HEK293T (cell line): ENCODE data around the gene PPP6R1.
"Not testable (repeated sequence)": the region's sequence is repeated elsewhere in the genome, so short reads cannot be mapped to it uniquely, and the experiment has no call there.

Experiments used
- CTCF ChIA-PET: fragments of 350-600 bp; formaldehyde crosslinking; extraction: SDS; loops from one replicate; lab custom pipeline; 2021; ENCODE audit warnings: antibody characterized with exemption, inconsistent platforms; lab: Yijun Ruan, JAX
- POLR2A ChIA-PET: fragments of 350-600 bp; formaldehyde crosslinking; extraction: SDS; loops from one replicate; lab custom pipeline; 2020; ENCODE audit warnings: antibody characterized with exemption, inconsistent platforms; lab: Yijun Ruan, JAX
- DNase-seq: peaks from one replicate; pipeline ENCODE4 v3.0.0; 2012; ENCODE audit warnings: mixed read lengths; ENCODE audit errors: extremely low spot score
- ARNT ChIP-seq: fragments of 450-650 bp; IDR thresholded peaks from 2 replicates; pipeline ENCODE4 v1.6.1; 2017; ENCODE audit warnings: mild to moderate bottlenecking
- BHLHE40 ChIP-seq: fragments of 450-650 bp; IDR thresholded peaks from 2 replicates; pipeline ENCODE4 v1.6.1; 2016; ENCODE audit warnings: mild to moderate bottlenecking, moderate library complexity, borderline replicate concordance
- CTBP1 ChIP-seq: fragments of 450-650 bp; IDR thresholded peaks from 2 replicates; pipeline ENCODE4 v1.6.1; 2016; ENCODE audit warnings: borderline replicate concordance
- ELF4 ChIP-seq: fragments of 450-650 bp; IDR thresholded peaks from 2 replicates; pipeline ENCODE4 v1.6.1; 2017; ENCODE audit warnings: antibody characterized with exemption
- FOXA1 ChIP-seq: fragments of 450-650 bp; IDR thresholded peaks from 2 replicates; pipeline ENCODE4 v1.6.1; 2016; ENCODE audit warnings: mild to moderate bottlenecking
- FOXK2 ChIP-seq: fragments of 450-650 bp; IDR thresholded peaks from 2 replicates; pipeline ENCODE4 v1.6.1; 2016; ENCODE audit warnings: mild to moderate bottlenecking
- FOXM1 ChIP-seq: fragments of 450-650 bp; IDR thresholded peaks from 2 replicates; pipeline ENCODE4 v1.6.1; 2017; ENCODE audit warnings: mild to moderate bottlenecking, borderline replicate concordance
- HDGF ChIP-seq: fragments of 450-650 bp; IDR thresholded peaks from 2 replicates; pipeline ENCODE4 v1.6.1; 2017; ENCODE audit warnings: antibody characterized with exemption, borderline replicate concordance
- L3MBTL2 ChIP-seq: fragments of 450-650 bp; conservative IDR thresholded peaks from 2 replicates; pipeline ENCODE4 v1.6.1; 2016; ENCODE audit warnings: mild to moderate bottlenecking
- LEF1 ChIP-seq: fragments of 450-650 bp; IDR thresholded peaks from 2 replicates; pipeline ENCODE4 v1.6.1; 2017; ENCODE audit warnings: mild to moderate bottlenecking, borderline replicate concordance
- NFRKB ChIP-seq: fragments of 450-650 bp; IDR thresholded peaks from 2 replicates; pipeline ENCODE4 v1.6.1; 2016; ENCODE audit warnings: mild to moderate bottlenecking, moderate library complexity
- SP1 ChIP-seq: fragments of 450-650 bp; IDR thresholded peaks from 2 replicates; pipeline ENCODE4 v1.6.1; 2017
- SUZ12 ChIP-seq: fragments of 450-650 bp; IDR thresholded peaks from 2 replicates; pipeline ENCODE4 v1.6.1; 2016; ENCODE audit warnings: mild to moderate bottlenecking
- TARDBP ChIP-seq: fragments of 450-650 bp; IDR thresholded peaks from 2 replicates; pipeline ENCODE4 v1.6.1; 2016
- ZNF384 ChIP-seq: fragments of 450-650 bp; IDR thresholded peaks from 2 replicates; pipeline ENCODE4 v1.6.1; 2016
- TF ChIP-seq, protein P1 (sequence below): fragments of 450-650 bp; IDR thresholded peaks from 2 replicates; pipeline ENCODE4 v1.6.1; 2016

The PPP6R1 gene

DNA sequence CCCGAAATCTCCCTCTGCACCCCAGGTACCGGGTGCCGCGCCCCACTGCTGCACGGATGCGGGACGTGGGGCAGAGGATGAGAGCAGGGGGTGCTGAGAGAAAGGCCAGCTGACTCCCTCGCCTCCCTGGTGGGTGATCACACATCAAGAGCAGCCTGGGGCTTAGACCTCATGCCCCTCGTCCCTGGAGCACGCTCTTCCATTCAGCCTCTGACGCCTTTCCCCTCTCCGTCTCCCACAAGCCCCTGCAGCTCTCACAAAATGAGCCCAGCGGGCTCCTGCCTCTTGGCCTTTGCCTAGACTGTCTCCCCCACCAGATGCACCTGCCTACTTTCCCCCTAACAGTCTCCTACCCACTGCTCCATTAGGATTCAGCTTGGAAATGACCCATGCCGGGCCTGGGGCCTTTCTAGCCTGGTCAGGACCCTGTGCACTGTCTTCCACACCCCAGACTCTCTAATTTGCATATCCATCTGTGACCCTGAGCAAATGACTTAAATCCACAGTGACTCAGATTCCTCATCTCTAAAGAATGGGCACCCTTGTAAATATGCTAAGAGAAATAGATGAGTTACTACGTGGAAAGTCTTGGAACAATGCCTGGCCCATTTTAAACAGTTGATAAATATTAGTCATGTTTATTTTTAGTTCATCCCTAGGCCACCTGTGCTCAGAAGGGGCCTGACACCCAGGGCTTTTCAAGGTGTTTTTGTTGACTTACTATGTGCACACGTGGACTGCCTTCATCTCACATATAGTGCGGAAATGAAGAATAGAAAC is 48.9 kb downstream of the PPP6R1 start:
- ChIA-PET CTCF (interaction anchor here (1.2 kb wide), 1 partner anchor 10 kb away, joined by 3 read pairs; no protein-coding TSS in a partner anchor), POLR2A (interaction anchor here (1.2 kb wide), 1 partner anchor 35 kb away, joined by 3 read pairs; no protein-coding TSS in a partner anchor)
- TF ChIP-seq BHLHE40: no peak
- TF ChIP-seq CTBP1: no peak
- DNase-seq: no peak

DNA sequence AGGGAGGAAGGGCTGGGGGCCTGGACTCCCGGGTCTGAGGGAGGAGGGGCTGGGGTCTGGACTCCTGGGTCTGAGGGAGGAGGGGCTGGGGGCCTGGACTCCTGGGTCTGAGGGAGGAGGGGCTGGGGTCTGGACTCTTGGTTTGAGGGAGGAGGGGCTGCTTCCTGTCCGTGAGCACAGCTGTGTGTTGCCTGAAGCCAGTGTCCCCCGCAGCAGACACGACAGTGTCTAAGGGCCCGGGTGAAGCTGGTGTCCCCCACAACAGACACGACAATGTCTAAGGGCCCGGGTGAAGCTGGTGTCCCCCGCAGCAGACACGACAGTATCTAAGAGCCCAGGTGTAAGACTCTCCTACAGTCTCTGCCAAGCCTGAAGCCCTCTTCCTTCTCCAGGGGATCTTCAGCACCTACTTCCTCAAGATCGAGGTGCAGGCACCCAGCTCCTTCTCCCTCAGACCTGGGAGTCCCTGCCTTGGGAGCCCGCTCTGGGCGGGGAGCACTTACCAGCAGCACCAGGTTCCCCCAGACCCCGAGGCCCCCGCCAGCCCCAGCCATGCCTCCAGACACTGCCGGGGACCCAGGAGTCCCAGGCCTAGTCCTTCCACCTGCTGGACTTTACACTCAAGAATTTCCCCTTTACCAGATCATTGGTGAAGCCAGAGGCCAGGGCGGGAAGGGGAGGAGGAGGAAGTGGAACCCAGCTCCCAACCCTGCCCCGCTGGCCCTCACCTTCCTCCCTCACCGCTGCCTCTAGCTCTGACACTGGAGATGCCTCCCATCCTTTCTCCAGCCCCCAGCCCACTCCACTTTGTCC is 49.7 kb downstream of the PPP6R1 start, which contains the start of gene PTPRH:
Gene PTPRH (minus strand): TSS at position 622 of the 813 bp plus-strand sequence. CDS start 68 bp downstream, at position 554.
- no peak for DNase-seq
- TF ChIP-seq FOXA1: no peak
- TF ChIP-seq LEF1: no peak
- TF ChIP-seq CTBP1: no peak
- TF ChIP-seq L3MBTL2: no peak
- TF ChIP-seq, protein P1, sequence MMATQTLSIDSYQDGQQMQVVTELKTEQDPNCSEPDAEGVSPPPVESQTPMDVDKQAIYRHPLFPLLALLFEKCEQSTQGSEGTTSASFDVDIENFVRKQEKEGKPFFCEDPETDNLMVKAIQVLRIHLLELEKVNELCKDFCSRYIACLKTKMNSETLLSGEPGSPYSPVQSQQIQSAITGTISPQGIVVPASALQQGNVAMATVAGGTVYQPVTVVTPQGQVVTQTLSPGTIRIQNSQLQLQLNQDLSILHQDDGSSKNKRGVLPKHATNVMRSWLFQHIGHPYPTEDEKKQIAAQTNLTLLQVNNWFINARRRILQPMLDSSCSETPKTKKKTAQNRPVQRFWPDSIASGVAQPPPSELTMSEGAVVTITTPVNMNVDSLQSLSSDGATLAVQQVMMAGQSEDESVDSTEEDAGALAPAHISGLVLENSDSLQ: no peak
- TF ChIP-seq SUZ12: no peak
- TF ChIP-seq FOXK2: no peak
- TF ChIP-seq ARNT: no peak
- TF ChIP-seq ELF4: no peak
- ChIA-PET POLR2A (interaction anchor here (0.9 to 1.2 kb wide), 2 partner anchors 34 to 50 kb away, joined by 3 to 4 read pairs; partner anchors contain the start of gene PPP6R1), CTCF (interaction anchor here (1.2 kb wide), 1 partner anchor 11 kb away, joined by 3 read pairs; no protein-coding TSS in a partner anchor)

DNA sequence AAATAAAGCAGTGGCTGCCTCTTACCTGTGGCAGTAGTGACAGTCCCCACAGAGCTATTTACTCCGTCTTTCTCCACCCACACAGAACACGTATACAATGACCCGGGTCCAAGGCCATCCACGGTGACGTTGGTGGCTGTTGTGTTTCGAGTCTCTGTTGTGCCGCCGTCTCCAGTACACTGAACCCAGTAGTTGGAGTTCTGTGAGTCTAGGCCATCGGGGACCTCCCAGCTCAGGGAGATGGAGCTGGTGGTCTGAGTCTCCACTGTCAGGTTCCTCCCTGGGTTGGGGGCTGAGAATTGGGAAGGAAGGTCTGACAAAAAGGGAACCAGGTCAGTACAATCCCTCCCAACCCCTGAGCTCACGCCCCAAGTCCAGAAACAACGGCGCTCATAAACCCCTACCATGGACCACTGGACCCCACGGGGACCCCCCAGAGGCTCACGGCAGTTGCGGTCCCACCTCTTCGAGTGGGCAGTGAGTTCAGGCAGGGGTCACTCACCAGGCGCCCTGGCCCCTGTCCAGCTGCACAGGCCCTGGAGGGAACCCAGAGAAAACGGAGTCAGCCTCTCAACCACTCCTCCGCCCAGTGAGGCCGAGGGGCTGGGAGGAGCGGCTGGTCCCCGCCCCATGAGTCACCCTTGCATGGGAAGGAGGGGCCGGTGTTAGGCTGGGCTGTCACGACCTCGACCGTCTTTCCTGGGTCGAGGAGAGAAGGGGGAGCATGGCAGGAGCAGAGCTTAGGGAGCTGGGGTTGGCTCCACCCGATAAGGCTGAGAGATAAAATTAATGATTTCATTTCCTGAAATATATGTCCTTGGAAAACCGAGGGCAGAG is 51.9 kb downstream of the PPP6R1 start:
- ChIA-PET POLR2A (interaction anchor here (0.9 to 1.4 kb wide), 5 partner anchors 10 to 60 kb away, joined by 3 to 4 read pairs (median 3); partner anchors contain the start of gene PPP6R1), CTCF (no interaction called here)
- TF ChIP-seq CTBP1 (no peak), ZNF384 (no peak), FOXK2 (no peak), FOXM1 (no peak), ELF4 (no peak), TARDBP (no peak), SUZ12 (no peak), HDGF (no peak), ARNT (no peak), SP1 (no peak), NFRKB (no peak), L3MBTL2 (no peak), BHLHE40 (no peak)
- TF ChIP-seq, protein P1: no peak
- peak; percentile 77 for DNase-seq

DNA sequence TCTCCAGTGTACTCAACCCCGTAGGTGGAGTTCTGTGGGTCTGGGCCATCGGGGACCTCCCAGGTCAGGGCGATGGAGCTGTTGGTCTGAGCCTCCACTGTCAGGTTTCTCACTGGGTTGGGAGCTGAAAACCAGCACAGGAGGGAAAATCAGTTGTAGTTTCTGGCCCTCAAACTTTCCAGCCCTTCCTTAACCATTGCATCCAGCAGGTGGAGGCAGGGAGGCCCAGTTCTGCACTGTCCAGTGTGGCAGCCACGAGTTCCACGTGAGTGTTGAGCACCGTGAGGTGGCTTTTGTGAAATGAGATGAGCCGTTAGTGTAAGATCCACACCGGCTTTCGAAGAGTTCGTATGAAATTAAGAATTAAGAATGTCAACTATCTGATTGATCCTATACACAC is 56.6 kb downstream of the PPP6R1 start:
- POLR2A ChIA-PET: interaction anchor here (1.3 kb wide), 1 partner anchor 57 kb away, joined by 7 read pairs; the partner anchor contains the start of gene PPP6R1

DNA sequence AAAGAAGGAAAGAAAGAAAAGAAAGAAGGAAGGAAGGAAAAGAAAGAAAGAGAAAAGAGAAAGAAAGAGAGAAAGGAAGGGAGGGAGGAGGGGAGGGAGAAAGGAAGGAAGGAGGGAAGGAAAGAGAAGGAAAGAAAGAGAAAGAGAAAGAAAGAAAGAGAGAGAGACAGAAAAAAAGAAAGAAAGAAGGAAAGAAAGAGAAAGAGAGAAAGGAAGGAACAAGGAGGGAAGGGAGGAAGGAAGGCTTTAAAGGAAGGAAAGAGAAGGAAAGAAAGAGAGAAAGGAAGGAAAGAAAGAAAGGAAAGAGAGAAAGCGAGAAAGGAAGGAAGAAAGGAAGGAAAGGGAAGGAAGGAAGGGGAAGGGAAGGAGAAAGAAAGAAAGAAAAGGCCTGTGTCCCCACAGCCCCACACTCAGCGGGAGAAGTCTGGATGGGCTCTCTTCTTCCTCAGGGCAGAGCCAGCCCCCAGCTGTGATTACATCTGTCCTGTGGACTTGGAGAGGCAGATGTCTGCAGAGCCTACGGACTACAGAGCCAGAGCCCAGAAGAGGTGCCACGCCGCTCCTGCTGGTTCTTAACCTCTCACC is 59.1 kb downstream of the PPP6R1 start:
- no peak for DNase-seq
- ChIA-PET POLR2A (interaction anchor here (1.1 kb wide), 1 partner anchor 10 kb away, joined by 3 read pairs; no protein-coding TSS in a partner anchor), CTCF (no interaction called here)
- TF ChIP-seq, protein P1: no peak
- TF ChIP-seq FOXM1 (no peak), NFRKB (no peak), TARDBP (no peak), BHLHE40 (no peak), ARNT (no peak), FOXK2 (no peak), FOXA1 (no peak), ZNF384 (no peak), CTBP1 (no peak), HDGF (no peak), LEF1 (no peak), SP1 (no peak), SUZ12 (no peak), L3MBTL2 (no peak)

More for the DNA sequence above, 56.6 kb downstream of the PPP6R1 start:
- CTCF ChIA-PET, DNase-seq: not testable (repeated sequence)
